HG02870 (cell line): ENCODE results near the gene TSPAN14.

Experiments used
- ATAC-seq: cut with Tn5 transposase; IDR thresholded peaks from one replicate; pipeline ENCODE4 v1.9.1; 2021; ENCODE audit warnings: mild to moderate bottlenecking, moderate library complexity; ENCODE audit not compliant: unreplicated experiment

The TSPAN14 gene

GRCh38 chr10:80580638-80581468 is 126.7 kb downstream of the TSPAN14 start:
- ATAC-seq = no peak

DNA sequence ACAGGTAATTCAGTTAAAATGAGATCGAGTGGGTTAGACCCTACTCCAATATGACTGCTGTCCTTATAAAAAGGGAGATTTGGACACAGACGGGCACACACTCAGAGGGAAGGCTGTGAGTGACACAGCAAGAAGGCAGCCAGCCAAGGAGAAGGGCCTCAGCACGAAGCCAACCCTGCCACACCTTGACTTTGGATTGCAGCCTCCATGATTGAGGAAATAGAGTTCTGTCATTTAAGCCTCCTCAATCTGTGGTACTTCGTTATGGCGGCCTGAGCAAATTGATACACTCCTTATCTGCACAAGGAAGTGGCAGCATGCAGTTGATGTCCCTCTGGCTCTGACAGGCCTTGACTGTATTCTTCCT is 127.3 kb downstream of the TSPAN14 start:
- ATAC-seq = no peak

DNA sequence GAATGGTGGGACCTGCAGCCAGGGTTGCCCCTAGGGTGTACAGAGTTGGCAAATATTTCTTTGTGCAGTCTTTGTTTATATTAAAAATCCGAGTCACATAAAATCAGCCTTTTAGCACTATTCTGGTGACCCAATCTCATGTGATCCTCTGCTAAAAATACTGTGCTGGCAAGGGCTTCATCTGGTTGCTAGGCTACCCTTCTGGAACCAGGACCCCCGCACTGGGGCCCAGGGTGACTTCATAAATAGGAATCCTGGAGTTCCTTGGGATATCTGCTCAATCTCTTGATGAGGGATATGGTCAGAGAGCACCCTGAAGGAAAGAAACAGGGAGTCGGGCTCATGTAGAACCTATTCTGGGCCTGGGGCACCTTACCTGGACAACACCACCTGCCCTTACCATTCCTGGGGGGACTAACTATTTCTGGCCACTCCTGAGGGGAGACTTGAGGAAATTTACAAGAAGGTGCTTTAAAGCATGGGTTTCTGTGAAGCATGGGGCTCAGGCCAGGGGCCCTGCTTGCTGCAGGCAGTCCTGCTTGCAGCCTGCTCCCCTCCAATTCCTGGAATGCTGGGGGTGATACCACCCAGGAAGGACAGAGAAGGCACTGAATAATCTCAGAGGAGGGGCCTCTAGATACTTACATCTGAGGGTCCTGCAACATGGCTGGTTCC is 128.3 kb downstream of the TSPAN14 start:
- ATAC-seq = no peak
